ENCODE measurements around the gene ATP5IF1. TPM values are rescaled to one million over a fixed set of nuclear protein-coding genes. Genes with fewer than 3 reads are reported as not detected.

Gene ATP5IF1
- total and polyA plus RNA-seq, 2 of the 13 experiments (the other 11 are each of a cell fraction or from before 2014, with no cell fraction given) = 97.7 to 131 TPM

GRCh38 chr1:28246427-28246832 lies 10.5 kb downstream of the ATP5IF1 start (continued):
- TF ChIP-seq BCL3 (CRISPR knock-in tag; IDR thresholded peaks at IDR 0.05) (no peak), FOXA1 (IDR thresholded peaks at IDR 0.05) (no peak), FOXA1 (CRISPR knock-in tag; IDR thresholded peaks at IDR 0.05) (peak; percentile 72), ARID5B (CRISPR knock-in tag; IDR thresholded peaks at IDR 0.05) (peak; percentile 62; the same call in 1 of the 2 replicates), ELF1 (CRISPR knock-in tag; IDR thresholded peaks at IDR 0.05) (peak; percentile 34; the same call in 1 of the 2 replicates), ZBTB7B (CRISPR knock-in tag; IDR thresholded peaks at IDR 0.05) (no peak), ZFP1 (CRISPR knock-in tag; IDR thresholded peaks at IDR 0.05) (peak; percentile 91; the same call in 1 of the 2 replicates), CEBPG (CRISPR knock-in tag; IDR thresholded peaks at IDR 0.05) (peak; percentile 100), RORA (CRISPR knock-in tag; IDR thresholded peaks at IDR 0.05) (0 out of 2 replicates have a peak, but pooled peaks have one; percentile 68), FOXK1 (CRISPR knock-in tag; IDR thresholded peaks at IDR 0.05; ENCODE audit: borderline replicate concordance, low read depth) (peak; percentile 61; the same call in 1 of the 2 replicates), ZBTB39 (CRISPR knock-in tag; IDR thresholded peaks at IDR 0.05) (no peak), ZSCAN25 (CRISPR knock-in tag; IDR thresholded peaks at IDR 0.05) (no peak), MBD4 (IDR thresholded peaks at IDR 0.05; ENCODE audit: borderline replicate concordance, low read length) (0 out of 2 replicates have a peak, but pooled peaks have one; percentile 45), ARID4A (CRISPR knock-in tag; IDR thresholded peaks at IDR 0.05; ENCODE audit: borderline replicate concordance) (peak; percentile 6; the same call in 1 of the 2 replicates), KDM5A (IDR thresholded peaks at IDR 0.05; ENCODE audit: borderline replicate concordance, low read length) (peak; percentile 23; the same call in 1 of the 2 replicates), HMGXB4 (CRISPR knock-in tag; IDR thresholded peaks at IDR 0.05; ENCODE audit: borderline replicate concordance in 1 of 2, low read depth in 1 of 2) (0 out of 4 replicates have a peak, but pooled peaks have one; percentile 5 to 10), CEBPB (IDR thresholded peaks at IDR 0.05; ENCODE audit: borderline replicate concordance, low read depth, low read length) (peak; percentile 100)

All from HepG2 (cell line).